Measurements from ENCODE around the gene MN1. TPM values are rescaled to one million over a fixed set of nuclear protein-coding genes. Genes with fewer than 3 reads are reported as not detected.
A peak's percentile ranks its signal among the peaks of the same experiment; 100 is the strongest.

The MN1 gene
- under 1 TPM in 1 of 2 experiments, not detected in 1; 0.12 TPM for total RNA-seq

GRCh38 chr22:27801616-27802345 lies at the start of gene MN1:
Gene MN1, minus strand, starts transcription at chr22:27801756. Its CDS starts 1,213 bp downstream, at chr22:27800543.
- intact Hi-C loops (cut with micrococcal nuclease): loop anchor here (10.0 kb wide), 4 partner anchors 397 to 1127 kb away; no protein-coding TSS in a partner anchor
- Mint-ChIP-seq H3K4me1 (ENCODE audit: low read depth) (peaks cover 11% of the 10 kb centered on the region), H3K36me3 (ENCODE audit: low read depth) (no peaks in the 10 kb centered on the region), H3K27ac (no peak within 1 kb of the TSS), H3K4me3 (peak within 1 kb of the TSS; percentile 74), H3K27me3 (ENCODE audit: low read depth) (peaks cover 15% of the 10 kb centered on the region), H3K9me3 (no peaks in the 10 kb centered on the region)
- CTCF ChIA-PET: interaction anchor here (0.6 kb wide), 1 partner anchor 25 kb away, joined by 4 read pairs; no protein-coding TSS in a partner anchor
- peak; percentile 36 for DNase-seq

- DNase-seq: no peak
- H3K4me1 Mint-ChIP-seq (ENCODE audit: low read depth): no peaks in the 10 kb centered on the region
- intact Hi-C loops (cut with micrococcal nuclease): no loop called here
- H3K36me3 Mint-ChIP-seq (ENCODE audit: low read depth): peaks cover 46% of the 10 kb centered on the region
- no peaks in the 10 kb centered on the region for H3K9me3 Mint-ChIP-seq
- no peak overlapping the region for H3K27ac Mint-ChIP-seq
- CTCF ChIA-PET: no interaction called here
- H3K27me3 Mint-ChIP-seq (ENCODE audit: low read depth): no peaks in the 10 kb centered on the region
- no peak overlapping the region for H3K4me3 Mint-ChIP-seq
These were observed 48.5 kb upstream of the MN1 start for GRCh38 chr22:27850000-27850521.

- intact Hi-C loops (cut with micrococcal nuclease): no loop called here
- no peak for DNase-seq
- peaks cover 35% of the 10 kb centered on the region for H3K36me3 Mint-ChIP-seq (ENCODE audit: low read depth)
- H3K4me3 Mint-ChIP-seq: no peak overlapping the region
- H3K9me3 Mint-ChIP-seq: no peaks in the 10 kb centered on the region
- no peak overlapping the region for H3K27ac Mint-ChIP-seq
- no peaks in the 10 kb centered on the region for H3K4me1 Mint-ChIP-seq (ENCODE audit: low read depth)
- H3K27me3 Mint-ChIP-seq (ENCODE audit: low read depth): no peaks in the 10 kb centered on the region
- CTCF ChIA-PET: no interaction called here
These were observed 46.4 kb upstream of the MN1 start for GRCh38 chr22:27848005-27848404.

GRCh38 chr22:27846910-27847309 lies 45.4 kb upstream of the MN1 start:
- no peaks in the 10 kb centered on the region for H3K9me3 Mint-ChIP-seq
- H3K36me3 Mint-ChIP-seq (ENCODE audit: low read depth): peaks cover 36% of the 10 kb centered on the region
- H3K27ac Mint-ChIP-seq: no peak overlapping the region
- no peaks in the 10 kb centered on the region for H3K27me3 Mint-ChIP-seq (ENCODE audit: low read depth)
- intact Hi-C loops (cut with micrococcal nuclease): no loop called here
- no peak for DNase-seq
- no peak overlapping the region for H3K4me3 Mint-ChIP-seq
- H3K4me1 Mint-ChIP-seq (ENCODE audit: low read depth): no peaks in the 10 kb centered on the region
- CTCF ChIA-PET: no interaction called here

- Mint-ChIP-seq H3K27me3 (ENCODE audit: low read depth) (no peaks in the 10 kb centered on the region), H3K4me1 (ENCODE audit: low read depth) (no peaks in the 10 kb centered on the region), H3K9me3 (no peaks in the 10 kb centered on the region), H3K27ac (no peak overlapping the region), H3K36me3 (ENCODE audit: low read depth) (peaks cover 36% of the 10 kb centered on the region), H3K4me3 (no peak overlapping the region)
- no peak for DNase-seq
- CTCF ChIA-PET: no interaction called here
- intact Hi-C loops (cut with micrococcal nuclease): no loop called here
These were observed 44.7 kb upstream of the MN1 start for GRCh38 chr22:27846248-27846757.

GRCh38 chr22:27845644-27846043 lies 44.1 kb upstream of the MN1 start:
- CTCF ChIA-PET: no interaction called here
- no peaks in the 10 kb centered on the region for H3K4me1 Mint-ChIP-seq (ENCODE audit: low read depth)
- H3K27ac Mint-ChIP-seq: no peak overlapping the region
- intact Hi-C loops (cut with micrococcal nuclease): no loop called here
- H3K27me3 Mint-ChIP-seq (ENCODE audit: low read depth): no peaks in the 10 kb centered on the region
- no peaks in the 10 kb centered on the region for H3K9me3 Mint-ChIP-seq
- peaks cover 38% of the 10 kb centered on the region for H3K36me3 Mint-ChIP-seq (ENCODE audit: low read depth)
- no peak overlapping the region for H3K4me3 Mint-ChIP-seq
- DNase-seq: no peak

GRCh38 chr22:27844656-27845591 lies 43.4 kb upstream of the MN1 start:
- H3K9me3 Mint-ChIP-seq: no peaks in the 10 kb centered on the region
- CTCF ChIA-PET: no interaction called here
- no peak overlapping the region for H3K27ac Mint-ChIP-seq
- intact Hi-C loops (cut with micrococcal nuclease): no loop called here
- H3K4me1 Mint-ChIP-seq (ENCODE audit: low read depth): no peaks in the 10 kb centered on the region
- H3K4me3 Mint-ChIP-seq: no peak overlapping the region
- no peak for DNase-seq
- H3K27me3 Mint-ChIP-seq (ENCODE audit: low read depth): no peaks in the 10 kb centered on the region
- H3K36me3 Mint-ChIP-seq (ENCODE audit: low read depth): peaks cover 35% of the 10 kb centered on the region

GRCh38 chr22:27844256-27844655 lies 42.7 kb upstream of the MN1 start:
- Mint-ChIP-seq H3K9me3 (no peaks in the 10 kb centered on the region), H3K27ac (no peak overlapping the region), H3K4me3 (no peak overlapping the region), H3K4me1 (ENCODE audit: low read depth) (no peaks in the 10 kb centered on the region), H3K36me3 (ENCODE audit: low read depth) (peaks cover 34% of the 10 kb centered on the region), H3K27me3 (ENCODE audit: low read depth) (no peaks in the 10 kb centered on the region)
- no peak for DNase-seq
- CTCF ChIA-PET: no interaction called here
- intact Hi-C loops (cut with micrococcal nuclease): no loop called here

- Mint-ChIP-seq H3K4me3 (no peak overlapping the region), H3K36me3 (ENCODE audit: low read depth) (peaks cover 32% of the 10 kb centered on the region), H3K4me1 (ENCODE audit: low read depth) (no peaks in the 10 kb centered on the region), H3K27me3 (ENCODE audit: low read depth) (no peaks in the 10 kb centered on the region), H3K27ac (no peak overlapping the region), H3K9me3 (peaks cover 3% of the 10 kb centered on the region)
- CTCF ChIA-PET: no interaction called here
- intact Hi-C loops (cut with micrococcal nuclease): no loop called here
- DNase-seq: no peak
These were observed 41.9 kb upstream of the MN1 start for GRCh38 chr22:27843441-27843840.

GRCh38 chr22:27842669-27843431 lies 41.3 kb upstream of the MN1 start:
- intact Hi-C loops (cut with micrococcal nuclease): no loop called here
- Mint-ChIP-seq H3K9me3 (peaks cover 6% of the 10 kb centered on the region), H3K4me3 (no peak overlapping the region), H3K4me1 (ENCODE audit: low read depth) (no peaks in the 10 kb centered on the region), H3K27me3 (ENCODE audit: low read depth) (no peaks in the 10 kb centered on the region), H3K27ac (no peak overlapping the region), H3K36me3 (ENCODE audit: low read depth) (peaks cover 33% of the 10 kb centered on the region)
- CTCF ChIA-PET: interaction anchor here (0.7 kb wide), 1 partner anchor 27 kb away, joined by 3 read pairs; no protein-coding TSS in a partner anchor
- DNase-seq: no peak

- DNase-seq: no peak
- Mint-ChIP-seq H3K27me3 (ENCODE audit: low read depth) (no peaks in the 10 kb centered on the region), H3K4me3 (no peak overlapping the region), H3K4me1 (ENCODE audit: low read depth) (no peaks in the 10 kb centered on the region), H3K27ac (no peak overlapping the region), H3K36me3 (ENCODE audit: low read depth) (peaks cover 33% of the 10 kb centered on the region), H3K9me3 (peaks cover 12% of the 10 kb centered on the region)
- CTCF ChIA-PET: interaction anchor here (0.7 kb wide), 1 partner anchor 28 kb away, joined by 3 read pairs; no protein-coding TSS in a partner anchor
- intact Hi-C loops (cut with micrococcal nuclease): no loop called here
These were observed 40.6 kb upstream of the MN1 start for GRCh38 chr22:27842201-27842600.

GRCh38 chr22:27840436-27840835 lies 38.9 kb upstream of the MN1 start:
- CTCF ChIA-PET: no interaction called here

More at GRCh38 chr22:27840436-27840835, 38.9 kb upstream of the MN1 start:
- Mint-ChIP-seq H3K9me3 (peaks cover 13% of the 10 kb centered on the region), H3K27ac (no peak overlapping the region), H3K36me3 (ENCODE audit: low read depth) (peaks cover 31% of the 10 kb centered on the region), H3K4me3 (no peak overlapping the region), H3K4me1 (ENCODE audit: low read depth) (no peaks in the 10 kb centered on the region), H3K27me3 (ENCODE audit: low read depth) (no peaks in the 10 kb centered on the region)
- intact Hi-C loops (cut with micrococcal nuclease): no loop called here
- no peak for DNase-seq

Measured in activated naive CD4-positive, alpha-beta T cell treated with anti-CD3 and anti-CD28 coated beads for 36 hours (primary cell).